Rectal smooth muscle tissue (tissue), 1 donor: ENCODE measurements around the gene STAU1.
"Not testable (repeated sequence)": the region's sequence is repeated elsewhere in the genome, so short reads cannot be mapped to it uniquely, and the experiment has no call there.

Experiments
- H3K27ac ChIP-seq: one replicate; pipeline ENCODE4 v1.7.0; 2013; ENCODE audit warnings: low read depth, low read length, inconsistent platforms
- H3K27me3 ChIP-seq: one replicate; pipeline ENCODE4 v1.7.0; 2013; ENCODE audit warnings: low read length; ENCODE audit not compliant: control insufficient read depth, insufficient read depth
- H3K36me3 ChIP-seq: one replicate; pipeline ENCODE4 v1.7.0; 2013; ENCODE audit warnings: low read length; ENCODE audit not compliant: control insufficient read depth, insufficient read depth
- H3K4me1 ChIP-seq: one replicate; pipeline ENCODE4 v1.7.0; 2013; ENCODE audit warnings: low read length; ENCODE audit not compliant: control insufficient read depth, insufficient read depth
- H3K4me3 ChIP-seq: one replicate; pipeline ENCODE4 v1.7.0; 2013; ENCODE audit warnings: low read length
- H3K9ac ChIP-seq: one replicate; pipeline ENCODE4 v1.7.0; 2013; ENCODE audit warnings: low read length

The STAU1 gene

GRCh38 chr20:49100292-49100691, 87.8 kb downstream of the STAU1 start:
- H3K27me3 ChIP-seq, H3K4me1 ChIP-seq, H3K9ac ChIP-seq, H3K27ac ChIP-seq, H3K4me3 ChIP-seq: not testable (repeated sequence)
- H3K36me3 ChIP-seq = peaks cover 24% of the 10 kb centered on the region

DNA sequence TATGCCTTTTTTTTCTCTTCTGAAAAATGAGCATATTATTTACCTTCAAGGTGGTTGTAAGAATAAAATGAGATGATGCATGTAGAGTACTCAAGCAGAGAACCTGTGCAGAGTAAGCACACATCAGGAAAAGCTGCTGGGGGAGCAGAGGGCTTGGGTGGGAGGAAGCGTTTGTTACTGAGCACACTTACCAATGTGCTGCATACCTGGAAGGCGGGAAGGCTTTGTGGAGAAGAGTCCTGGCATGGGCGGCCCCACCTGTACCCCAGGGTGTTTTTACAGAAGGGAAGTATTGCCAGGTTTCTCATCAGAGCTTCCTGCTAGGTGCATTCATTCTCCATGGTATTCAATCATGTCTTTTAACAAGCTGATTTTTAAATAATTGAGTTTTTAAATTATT, 89.1 kb downstream of the STAU1 start:
- Histone ChIP-seq H3K27me3 (no peaks in the 10 kb centered on the region), H3K4me3 (no peak overlapping the region), H3K9ac (no peak overlapping the region), H3K27ac (no peak overlapping the region), H3K36me3 (peaks cover 32% of the 10 kb centered on the region), H3K4me1 (no peaks in the 10 kb centered on the region)

DNA sequence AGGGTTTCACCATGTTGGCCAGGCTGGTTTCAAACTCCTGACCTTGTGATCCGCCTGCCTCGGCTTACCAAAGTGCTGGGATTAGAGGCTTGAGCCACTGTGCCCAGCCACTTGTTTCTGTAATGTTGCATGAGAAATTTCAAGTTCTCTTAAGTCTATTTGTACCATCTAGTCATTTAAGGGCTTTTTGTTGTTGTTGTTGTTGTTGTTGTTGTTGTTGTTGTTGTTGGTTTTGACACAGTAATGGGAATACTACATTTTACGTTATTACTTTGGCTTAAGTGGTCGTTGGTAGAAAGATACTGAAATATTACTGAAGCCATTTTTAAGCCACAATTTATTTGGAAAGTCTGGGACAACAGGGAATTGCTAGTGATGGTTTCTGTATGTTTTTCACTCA, 90.0 kb downstream of the STAU1 start:
- H3K36me3 ChIP-seq = peaks cover 32% of the 10 kb centered on the region
- no peaks in the 10 kb centered on the region for H3K4me1 ChIP-seq
- no peaks in the 10 kb centered on the region for H3K27me3 ChIP-seq
- no peak overlapping the region for H3K27ac ChIP-seq
- H3K9ac ChIP-seq = no peak overlapping the region
- no peak overlapping the region for H3K4me3 ChIP-seq

DNA sequence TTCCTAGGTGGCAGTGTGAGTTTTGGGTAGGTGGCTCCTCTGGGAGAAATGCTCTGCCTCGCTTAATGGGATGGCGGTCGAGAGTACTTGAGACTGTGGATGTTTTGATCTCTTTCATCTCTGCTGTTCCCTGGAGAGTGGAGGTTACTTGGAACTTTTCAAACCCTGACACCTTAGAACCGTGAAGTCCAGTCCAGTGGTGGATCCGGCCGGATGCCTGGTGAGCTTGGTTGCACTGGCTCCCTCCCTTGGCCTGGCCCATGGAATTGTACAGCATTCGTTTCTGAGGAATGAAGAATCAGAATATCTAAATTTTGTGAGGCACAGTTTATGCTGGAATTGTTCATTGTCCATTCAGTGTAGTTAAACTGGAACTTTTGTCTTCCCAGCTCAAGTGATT, 91.0 kb downstream of the STAU1 start:
- Histone ChIP-seq H3K27ac (no peak overlapping the region), H3K27me3 (no peaks in the 10 kb centered on the region), H3K36me3 (peaks cover 24% of the 10 kb centered on the region), H3K4me3 (no peak overlapping the region), H3K4me1 (no peaks in the 10 kb centered on the region), H3K9ac (no peak overlapping the region)

DNA sequence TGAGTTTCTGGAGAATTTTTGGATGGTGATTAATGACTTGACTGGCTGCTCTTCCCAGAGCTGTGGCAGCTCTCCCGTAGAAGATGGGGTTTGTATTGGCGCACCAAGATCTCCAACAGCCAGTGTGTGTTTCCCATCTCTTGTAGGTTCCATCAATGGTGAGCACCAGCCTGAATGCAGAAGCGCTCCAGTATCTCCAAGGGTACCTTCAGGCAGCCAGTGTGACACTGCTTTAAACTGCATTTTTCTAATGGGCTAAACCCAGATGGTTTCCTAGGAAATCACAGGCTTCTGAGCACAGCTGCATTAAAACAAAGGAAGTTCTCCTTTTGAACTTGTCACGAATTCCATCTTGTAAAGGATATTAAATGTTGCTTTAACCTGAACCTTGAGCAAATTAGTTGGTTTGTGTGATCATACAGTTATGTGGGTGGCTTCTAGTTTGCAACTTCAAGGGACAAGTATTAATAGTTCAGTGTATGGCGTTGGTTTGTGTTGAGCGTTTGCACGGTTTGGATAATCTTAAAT, 91.9 kb downstream of the STAU1 start:
- Histone ChIP-seq H3K27me3 (no peaks in the 10 kb centered on the region), H3K9ac (no peak overlapping the region), H3K4me3 (no peak overlapping the region), H3K4me1 (no peaks in the 10 kb centered on the region), H3K27ac (no peak overlapping the region), H3K36me3 (peaks cover 22% of the 10 kb centered on the region)

DNA sequence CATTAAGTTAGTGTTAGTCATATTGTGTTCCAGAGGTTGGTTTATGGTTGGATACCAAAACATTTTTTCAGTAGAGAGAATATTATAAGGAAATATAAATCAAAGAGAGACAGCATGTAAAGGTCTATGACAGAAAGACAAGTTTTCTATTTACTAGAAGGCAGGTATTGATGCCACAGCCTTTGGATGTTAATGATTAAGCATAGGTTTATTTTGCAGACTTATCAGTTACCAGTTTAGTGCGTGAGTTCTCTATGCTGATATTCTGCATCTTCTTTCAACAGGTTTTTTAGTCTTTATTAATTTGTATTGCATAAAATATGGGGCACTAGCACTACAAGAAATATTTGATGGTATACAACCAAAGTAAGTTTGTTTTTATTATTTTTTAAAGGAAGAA, 96.4 kb downstream of the STAU1 start:
- Histone ChIP-seq H3K4me1 (no peaks in the 10 kb centered on the region), H3K27me3 (no peaks in the 10 kb centered on the region), H3K36me3 (peaks cover 33% of the 10 kb centered on the region), H3K9ac (no peak overlapping the region), H3K27ac (no peak overlapping the region), H3K4me3 (no peak overlapping the region)

DNA sequence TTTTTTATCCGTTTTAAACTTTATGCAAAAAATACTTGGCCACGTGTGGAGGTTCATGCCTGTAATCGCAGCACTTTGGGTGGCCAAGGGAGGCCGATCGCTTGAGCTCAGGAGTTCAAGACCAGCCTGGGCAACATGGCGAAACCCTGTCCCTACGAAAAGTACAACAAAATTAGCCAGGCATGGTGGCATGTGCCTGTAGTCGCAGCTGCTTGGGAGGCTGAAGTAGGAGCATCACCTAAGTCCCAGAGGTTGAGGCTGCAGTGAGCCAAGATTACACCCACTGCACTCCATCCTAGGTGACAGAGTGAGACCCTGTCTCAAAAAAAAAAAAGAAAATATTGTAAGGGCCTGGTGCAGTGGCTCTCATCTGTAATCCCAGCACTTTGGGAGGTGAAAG, 97.0 kb downstream of the STAU1 start:
- Histone ChIP-seq H3K36me3 (peaks cover 36% of the 10 kb centered on the region), H3K4me3 (no peak overlapping the region), H3K4me1 (no peaks in the 10 kb centered on the region), H3K27me3 (no peaks in the 10 kb centered on the region), H3K9ac (no peak overlapping the region), H3K27ac (no peak overlapping the region)

DNA sequence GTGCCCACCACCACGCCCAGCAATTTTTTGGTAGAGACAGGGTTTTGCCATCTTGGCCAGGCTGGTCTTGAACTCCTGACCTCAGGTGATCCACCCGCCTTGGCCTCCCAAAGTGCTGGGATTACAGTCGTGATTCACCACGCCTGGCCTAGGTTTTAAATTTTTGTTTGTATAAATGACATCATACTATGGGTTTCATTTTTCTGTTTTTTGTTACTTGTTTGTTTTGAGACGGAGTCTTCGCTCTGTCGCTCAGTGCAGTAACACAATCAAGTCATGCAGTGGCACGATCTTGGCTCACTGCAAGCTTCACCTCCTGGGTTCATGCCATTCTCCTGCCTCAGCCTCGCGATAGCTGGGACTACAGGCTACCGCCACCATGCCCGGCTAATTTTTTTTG, 105.8 kb downstream of the STAU1 start:
- not testable (repeated sequence) for H3K9ac ChIP-seq, H3K4me1 ChIP-seq, H3K27ac ChIP-seq, H3K4me3 ChIP-seq, H3K27me3 ChIP-seq
- peaks cover 26% of the 10 kb centered on the region for H3K36me3 ChIP-seq

DNA sequence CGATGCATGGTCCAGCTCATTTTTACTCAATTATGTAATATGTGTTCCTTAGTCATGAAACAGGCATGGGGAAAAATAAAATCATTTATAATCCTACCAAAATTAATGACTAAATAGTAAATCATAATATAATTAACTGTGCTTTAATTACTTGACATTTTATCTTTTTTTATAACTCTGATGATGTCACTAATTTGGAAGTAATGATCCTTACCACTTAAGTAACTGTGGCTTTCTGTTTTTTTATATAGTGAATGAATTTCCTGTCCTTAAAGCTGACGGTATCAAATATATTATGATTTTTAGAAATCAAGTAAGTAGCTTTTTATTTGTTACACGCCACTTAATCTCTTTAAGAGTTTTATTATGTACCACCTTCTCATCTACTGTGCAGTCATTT, 109.8 kb downstream of the STAU1 start:
- Histone ChIP-seq H3K27ac (no peak overlapping the region), H3K4me3 (no peak overlapping the region), H3K27me3 (no peaks in the 10 kb centered on the region), H3K4me1 (no peaks in the 10 kb centered on the region), H3K36me3 (peaks cover 14% of the 10 kb centered on the region), H3K9ac (no peak overlapping the region)

- H3K4me1 ChIP-seq = no peaks in the 10 kb centered on the region
- H3K27ac ChIP-seq = no peak overlapping the region
- peaks cover 14% of the 10 kb centered on the region for H3K36me3 ChIP-seq
- H3K4me3 ChIP-seq = no peak overlapping the region
- no peaks in the 10 kb centered on the region for H3K27me3 ChIP-seq
- H3K9ac ChIP-seq = no peak overlapping the region
Observed at GRCh38 chr20:49074521-49074920, 113.6 kb downstream of the STAU1 start.
